Spleen (tissue), 7 donors: Measurements from ENCODE around the gene TMEM47.

ENCODE experiments used
- POLR2A ChIP-seq, 3 donors: fragments of 450-650 bp; IDR thresholded peaks; one replicate each; pipeline ENCODE4 v1.5.1; 2017; ENCODE audit warnings: antibody characterized with exemption in 3 of 3, mild to moderate bottlenecking in 1 of 3
- POLR2AphosphoS5 ChIP-seq, 3 donors: sonication (generic); formaldehyde crosslinking; IDR thresholded peaks; one replicate each; pipeline ENCODE4 v1.5.1; 2017; ENCODE audit warnings: antibody characterized with exemption in 3 of 3
- TF ChIP-seq, protein P1 (sequence below), 11 experiments: fragments of 200-600 bp in 7 of 11; fragments of 450-650 bp in 4 of 11; sonication (generic) in 4 of 11; IDR thresholded peaks in 8 of 11; conservative IDR thresholded peaks in 3 of 11; 1 replicate in 7 of 11; 2 replicates in 4 of 11; pipeline versions ENCODE4 v1.4.0 to v1.8.0; 2016 to 2021; ENCODE audit warnings: antibody characterized with exemption in 11 of 11, inconsistent platforms in 4 of 11, mild to moderate bottlenecking in 1 of 11
- donor health status: DM: no; HTN: no; CAD: no; lungs with moderate emphysema.
- donor health status: DM: no; HTN: no; CAD: no.
- donor health status: DM: no; HTN: no; CAD: no.

DNA sequence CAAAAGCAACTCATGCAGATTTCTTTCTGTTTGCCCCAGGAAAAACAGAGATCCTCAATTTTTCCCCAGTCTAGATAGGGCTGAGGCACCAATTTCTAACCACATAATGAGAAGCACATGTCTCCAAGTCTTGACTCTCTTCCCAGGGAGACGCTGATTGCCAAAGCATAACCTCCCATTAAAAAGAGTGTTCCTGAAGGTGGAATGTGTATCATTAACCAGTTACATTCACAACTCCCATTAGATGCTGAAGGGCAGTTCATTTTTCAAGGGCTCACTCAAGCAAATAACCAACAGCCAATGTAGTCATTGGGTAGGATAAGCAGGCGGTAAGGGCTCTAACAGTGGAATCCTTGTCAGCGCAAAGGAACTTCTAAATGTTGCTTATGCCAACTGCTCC, 27.5 kb downstream of the TMEM47 start:
- TF ChIP-seq POLR2A (IDR thresholded peaks at IDR 0.05) (no peak), POLR2AphosphoS5 (IDR thresholded peaks at IDR 0.05) (no peak)
- TF ChIP-seq, protein P1, sequence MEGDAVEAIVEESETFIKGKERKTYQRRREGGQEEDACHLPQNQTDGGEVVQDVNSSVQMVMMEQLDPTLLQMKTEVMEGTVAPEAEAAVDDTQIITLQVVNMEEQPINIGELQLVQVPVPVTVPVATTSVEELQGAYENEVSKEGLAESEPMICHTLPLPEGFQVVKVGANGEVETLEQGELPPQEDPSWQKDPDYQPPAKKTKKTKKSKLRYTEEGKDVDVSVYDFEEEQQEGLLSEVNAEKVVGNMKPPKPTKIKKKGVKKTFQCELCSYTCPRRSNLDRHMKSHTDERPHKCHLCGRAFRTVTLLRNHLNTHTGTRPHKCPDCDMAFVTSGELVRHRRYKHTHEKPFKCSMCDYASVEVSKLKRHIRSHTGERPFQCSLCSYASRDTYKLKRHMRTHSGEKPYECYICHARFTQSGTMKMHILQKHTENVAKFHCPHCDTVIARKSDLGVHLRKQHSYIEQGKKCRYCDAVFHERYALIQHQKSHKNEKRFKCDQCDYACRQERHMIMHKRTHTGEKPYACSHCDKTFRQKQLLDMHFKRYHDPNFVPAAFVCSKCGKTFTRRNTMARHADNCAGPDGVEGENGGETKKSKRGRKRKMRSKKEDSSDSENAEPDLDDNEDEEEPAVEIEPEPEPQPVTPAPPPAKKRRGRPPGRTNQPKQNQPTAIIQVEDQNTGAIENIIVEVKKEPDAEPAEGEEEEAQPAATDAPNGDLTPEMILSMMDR (IDR thresholded peaks at IDR 0.05 in 8 of 11, conservative IDR thresholded peaks at IDR 0.05 in 3 of 11): no peak
